HepG2 (cell line): Measurements from ENCODE around the gene POC1B. TPM values are rescaled to one million over a fixed set of nuclear protein-coding genes. Genes with fewer than 3 reads are reported as not detected.

ENCODE experiments used
- ATAC-seq: fragments of 200-7000 bp; cut with Tn5 transposase; 3 replicates; pipeline ENCODE4 v1.9.1; 2020; ENCODE audit warnings: mild to moderate bottlenecking, moderate library complexity
- BruUV-seq: library from RNA; stranded (reverse); fragments of 400-500 nt; replicated peaks from 2 replicates; lab custom pipeline; 2021; lab: Mats Ljungman, UMichigan
- CTCF ChIA-PET: fragments of 300-600 bp; formaldehyde crosslinking; extraction: SDS; loops from one replicate; lab custom pipeline; 2021; ENCODE audit warnings: low total read pairs, inconsistent platforms, low intra/inter-chr PET ratio; lab: Yijun Ruan, JAX
- POLR2A ChIA-PET: fragments of 350-600 bp; sonication (Branson Sonifier 250); formaldehyde crosslinking; loops from one replicate; lab custom pipeline; 2020; ENCODE audit warnings: antibody characterized with exemption, inconsistent platforms; lab: Yijun Ruan, JAX
- DNase-seq: peaks from one replicate; pipeline ENCODE4 v3.0.0-alpha.2; 2015; ENCODE audit warnings: low spot score
- FAIRE-seq: peaks from 3 replicates; lab custom pipeline; 2011; peaks lifted over from hg19 to GRCh38; lab: Jason Lieb, UNC
- H2AFZ ChIP-seq: one replicate; pipeline ENCODE4 v1.6.1; 2011; ENCODE audit warnings: low read length, inconsistent platforms
- H3K27ac ChIP-seq: fragments of 300-600 bp; 3 replicates; pipeline ENCODE4 v1.8.0; 2011; ENCODE audit warnings: mixed run types, mild to moderate bottlenecking, mixed read lengths, low read length, inconsistent platforms; ENCODE audit not compliant: insufficient read depth; ENCODE audit errors: extremely low read length
- H3K27me3 ChIP-seq, 2 experiments: fragments of 200-600 bp in 1 of 2; 2 replicates in 1 of 2; 3 replicates in 1 of 2; pipeline versions ENCODE4 v1.6.0 to v1.8.0; 2011; ENCODE audit warnings: low read length in 2 of 2, mild to moderate bottlenecking in 2 of 2, moderate library complexity in 2 of 2, inconsistent platforms in 1 of 2; ENCODE audit not compliant: insufficient read depth in 2 of 2, control insufficient read depth in 1 of 2
- H3K36me3 ChIP-seq, 2 experiments: fragments of 200-600 bp in 1 of 2; replicated peaks in 1 of 2; 2 replicates in 1 of 2; 3 replicates in 1 of 2; pipeline versions ENCODE4 v1.5.1 to v1.8.0; 2011; ENCODE audit warnings: low read length in 2 of 2, inconsistent platforms in 1 of 2; ENCODE audit not compliant: insufficient read depth in 2 of 2, control insufficient read depth in 1 of 2
- H3K4me1 ChIP-seq: 2 replicates; pipeline ENCODE4 v1.5.1; 2012; ENCODE audit warnings: low read length, inconsistent platforms; ENCODE audit not compliant: insufficient read depth
- H3K4me2 ChIP-seq: 2 replicates; pipeline ENCODE4 v1.6.0; 2011; ENCODE audit warnings: low read depth, low read length, inconsistent platforms
- H3K4me3 ChIP-seq, 3 experiments: fragments of 200-600 bp in 1 of 3; sonication (generic), shearing (Covaris generic) in 1 of 3; replicated peaks in 1 of 3; 2 replicates each; pipeline ENCODE4 v1.5.1; 2011 to 2016; ENCODE audit warnings: low read length in 3 of 3, inconsistent platforms in 2 of 3, low read depth in 2 of 3, mild to moderate bottlenecking in 2 of 3, control low read depth in 1 of 3, mixed read lengths in 1 of 3; ENCODE audit not compliant: insufficient read depth in 1 of 3
- H3K79me2 ChIP-seq: one replicate; pipeline ENCODE4 v1.6.1; 2011; ENCODE audit warnings: low read length, inconsistent platforms; ENCODE audit not compliant: insufficient read depth
- H3K9ac ChIP-seq: 2 replicates; pipeline ENCODE4 v1.6.0; 2011; ENCODE audit warnings: mild to moderate bottlenecking, low read depth, low read length, inconsistent platforms; ENCODE audit not compliant: insufficient read depth
- H3K9me3 ChIP-seq: 2 replicates; pipeline ENCODE4 v1.5.1; 2012; ENCODE audit warnings: mild to moderate bottlenecking, low read length
- H4K20me1 ChIP-seq: 2 replicates; pipeline ENCODE4 v1.6.0; 2011; ENCODE audit warnings: inconsistent platforms, mild to moderate bottlenecking, low read length, moderate library complexity; ENCODE audit not compliant: insufficient read depth
- FOSL1 ChIP-seq: sonication (generic); formaldehyde crosslinking; IDR thresholded peaks from 2 replicates; pipeline ENCODE4 v1.9.0; 2021; ENCODE audit warnings: missing genetic modification reagents, borderline replicate concordance
- FOXA1 ChIP-seq, 2 experiments: fragments of 450-650 bp in 1 of 2; sonication (generic) in 1 of 2; formaldehyde crosslinking in 1 of 2; IDR thresholded peaks; 2 replicates each; pipeline versions ENCODE4 v1.4.0 to v1.6.1; 2016 to 2020; ENCODE audit warnings: missing genetic modification reagents in 1 of 2
- FOXA3 ChIP-seq: IDR thresholded peaks from 2 replicates; pipeline ENCODE4 v1.6.1; 2016; ENCODE audit warnings: missing genetic modification reagents, missing compliant biosample characterization
- GPN1 ChIP-seq: sonication (generic); formaldehyde crosslinking; IDR thresholded peaks from 2 replicates; pipeline ENCODE4 v1.5.1; 2020; ENCODE audit warnings: missing genetic modification reagents, borderline replicate concordance
- HNF1B ChIP-seq: sonication (generic); formaldehyde crosslinking; IDR thresholded peaks from 2 replicates; pipeline ENCODE4 v1.5.1; 2020; ENCODE audit warnings: mild to moderate bottlenecking, moderate library complexity, missing genetic modification reagents
- KAT2B ChIP-seq: fragments of 150-350 bp; IDR thresholded peaks from 2 replicates; pipeline ENCODE4 v1.6.1; 2014; ENCODE audit warnings: low read depth, low read length, borderline replicate concordance
- NRL ChIP-seq: sonication (generic); formaldehyde crosslinking; IDR thresholded peaks from 2 replicates; pipeline ENCODE4 v1.5.0; 2020; ENCODE audit warnings: missing genetic modification reagents, mild to moderate bottlenecking, moderate library complexity, borderline replicate concordance
- PRPF4 ChIP-seq: fragments of 200-400 bp; formaldehyde crosslinking; IDR thresholded peaks from 2 replicates; pipeline ENCODE4 v1.6.1; 2016; ENCODE audit warnings: low read length, low read depth; ENCODE audit not compliant: poor library complexity, severe bottlenecking
- SP2 ChIP-seq: sonication (generic); formaldehyde crosslinking; IDR thresholded peaks from 2 replicates; pipeline ENCODE4 v1.5.1; 2020; ENCODE audit warnings: mild to moderate bottlenecking, missing genetic modification reagents
- ZNF234 ChIP-seq: sonication (generic); formaldehyde crosslinking; conservative IDR thresholded peaks from 2 replicates; pipeline ENCODE4 v1.5.1; 2020; ENCODE audit warnings: mild to moderate bottlenecking, missing genetic modification reagents
- ZNF567 ChIP-seq: sonication (generic); formaldehyde crosslinking; IDR thresholded peaks from 2 replicates; pipeline ENCODE4 v1.8.1; 2023; ENCODE audit warnings: mild to moderate bottlenecking, missing genetic modification reagents, borderline replicate concordance
- ZNF598 ChIP-seq: sonication (generic); formaldehyde crosslinking; IDR thresholded peaks from 2 replicates; pipeline ENCODE4 v1.5.1; 2020; ENCODE audit warnings: mild to moderate bottlenecking, missing genetic modification reagents, borderline replicate concordance
- ZXDC ChIP-seq: sonication (generic); formaldehyde crosslinking; IDR thresholded peaks from 2 replicates; pipeline ENCODE4 v1.5.0; 2020; ENCODE audit warnings: mild to moderate bottlenecking, missing genetic modification reagents
- WGBS: methylation state at CpG from one replicate; pipeline ENCODE4 v1.1.6; 2017; ENCODE audit warnings: low lambda C conversion rate; 5-methylcytosine and 5-hydroxymethylcytosine counted together
- in situ Hi-C: cut with HindIII; loops from 2 replicates; pipeline ENCODE4 v1.10.0; 2017; ENCODE audit warnings: low pct_unique_long_range_greater_than_20kb; ENCODE audit not compliant: extremely low pct_ligation_motif_present
- intact Hi-C: fragments of 100-400 bp; cut with micrococcal nuclease; formaldehyde crosslinking; loops from one replicate; pipeline ENCODE4 v1.10.0; 2022; ENCODE audit not compliant: unreplicated experiment
- polyA plus RNA-seq, 8 experiments: library from polyadenylated mRNA; depleted of rRNA in 3 of 8; stranded (reverse) in 7 of 8; unstranded in 1 of 8; fragments of >200 nt; fragmentation: Illumina TruSeq in 4 of 8; extraction: Trizol in 4 of 8; gene quantifications; 2 replicates each; pipeline versions ENCODE4 v1.2.1 to v1.2.3, GENCODE V29; 2011 to 2016; ENCODE audit warnings: low read depth in 4 of 8, missing spikeins in 1 of 8, mixed read lengths in 1 of 8; ENCODE audit not compliant: insufficient read depth in 1 of 8
- total RNA-seq, 5 experiments: library from RNA; depleted of rRNA; stranded (reverse); fragments of >200 nt; fragmentation: Illumina TruSeq; extraction: Trizol; gene quantifications; 2 replicates each; pipeline ENCODE4 v1.2.3, GENCODE V29; 2016; ENCODE audit warnings: low read depth in 1 of 5

The POC1B gene
- total and polyA plus RNA-seq, 2 of the 13 experiments (the other 11 are each of a cell fraction or from before 2014, with no cell fraction given), result 9.3 to 11.0 TPM

- TF ChIP-seq SP2 (no peak), FOSL1 (CRISPR knock-in tag) (no peak), ZNF567 (CRISPR knock-in tag) (no peak), GPN1 (CRISPR knock-in tag) (no peak), NRL (CRISPR knock-in tag) (no peak), PRPF4 (no peak), FOXA1 (IDR thresholded peaks at IDR 0.05) (no peak), FOXA1 (CRISPR knock-in tag; IDR thresholded peaks at IDR 0.05) (no peak)
- TF ChIP-seq, all 625 proteins: peak for 0
Measured at GRCh38 chr12:89433634-89434033, 92.2 kb downstream of the POC1B start (continued).

GRCh38 chr12:89432396-89432795 is 93.5 kb downstream of the POC1B start:
- WGBS, result 97% methylated on average over 1 of the region's 1 CpG
- FAIRE-seq, result no peak

More at GRCh38 chr12:89432396-89432795, 93.5 kb downstream of the POC1B start:
- H3K4me2 ChIP-seq, result no peak overlapping the region
- no peak for TF ChIP-seq ZNF598
- no peak for TF ChIP-seq HNF1B (CRISPR knock-in tag)
- no peak for TF ChIP-seq FOXA1 (IDR thresholded peaks at IDR 0.05)
- peak; percentile 32; the same call in 1 of the 2 replicates for TF ChIP-seq FOXA1 (CRISPR knock-in tag; IDR thresholded peaks at IDR 0.05)
- peak; percentile 61 for TF ChIP-seq FOXA3
- TF ChIP-seq ZNF234, result no peak
- no peak for TF ChIP-seq ZXDC (CRISPR knock-in tag)
- TF ChIP-seq KAT2B, result no peak
- TF ChIP-seq, all 625 proteins: peak for 2
- Histone ChIP-seq H4K20me1 (no peaks in the 10 kb centered on the region), H3K27me3 (no peaks in the 10 kb centered on the region), H3K79me2 (no peaks in the 10 kb centered on the region), H3K9ac (no peak overlapping the region), H3K4me3 (no peak overlapping the region), H3K9me3 (no peaks in the 10 kb centered on the region), H3K4me1 (peaks cover 10% of the 10 kb centered on the region; the same call in 1 of the 2 replicates), H2AFZ (no peak overlapping the region), H3K27ac (no peak overlapping the region), H3K36me3 (no peaks in the 10 kb centered on the region; a peak in 1 of 5 replicates)
- no TSS peak for BruUV-seq
- ATAC-seq (no peak), DNase-seq (no peak)
- in situ Hi-C loops, result no loop called here
- intact Hi-C loops, result no loop called here
- ChIA-PET POLR2A (interaction anchor here (0.9 kb wide), 1 partner anchor 80 kb away, joined by 8 read pairs; the partner anchor contains the start of gene DUSP6), CTCF (no interaction called here)
